Measurements from ENCODE around the gene OR4D1. TPM values are rescaled to one million over a fixed set of nuclear protein-coding genes. Genes with fewer than 3 reads are reported as not detected.

OR4D1 gene
- total RNA-seq, 6 experiments from 2014 or later, result not detected

DNA sequence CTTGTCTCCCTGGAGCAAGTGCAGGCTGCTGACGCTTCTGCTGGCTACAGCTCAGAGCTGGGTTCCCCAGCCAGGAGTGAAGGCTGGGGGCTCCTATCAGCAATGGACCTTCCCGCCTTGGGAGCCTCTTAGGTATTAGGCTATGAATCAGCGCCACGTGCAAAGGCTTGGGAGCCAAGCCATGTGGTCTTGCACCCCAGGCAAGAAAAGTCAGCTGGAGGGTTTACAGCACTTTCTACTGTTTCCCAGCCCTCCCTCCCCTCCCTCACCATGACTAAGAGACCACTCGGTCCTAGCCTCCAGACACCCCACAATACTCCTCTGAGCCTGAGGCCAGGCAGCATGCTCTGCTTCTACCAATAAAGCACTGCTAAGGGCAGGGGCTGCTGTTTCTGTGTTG is 56.6 kb downstream of the OR4D1 start:
- no peak overlapping the region for H3K4me3 Mint-ChIP-seq

DNA sequence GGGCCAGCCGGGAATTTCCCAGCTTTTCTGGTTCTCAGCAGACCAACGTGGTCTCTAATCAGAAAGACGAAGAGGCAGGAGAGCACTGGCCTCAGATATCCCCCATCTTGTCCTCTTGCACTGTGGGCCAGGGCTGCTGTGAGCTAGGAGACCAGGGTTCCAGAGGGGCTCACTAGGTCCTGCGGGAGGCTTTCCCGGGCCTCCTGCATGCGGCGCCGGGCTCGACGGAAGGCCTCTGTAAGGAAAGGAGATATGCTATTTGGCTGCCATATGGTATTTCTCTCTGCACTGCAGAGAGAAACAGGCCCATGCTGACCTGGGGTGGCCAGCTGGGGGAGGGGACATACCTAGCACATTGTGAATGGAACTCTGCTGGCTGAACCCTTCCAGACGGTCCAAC is 57.8 kb downstream of the OR4D1 start:
- Mint-ChIP-seq H3K36me3 (ENCODE audit: low read depth) (no peaks in the 10 kb centered on the region), H3K4me3 (no peak overlapping the region), H3K4me1 (ENCODE audit: low read depth) (no peaks in the 10 kb centered on the region), H3K9me3 (no peaks in the 10 kb centered on the region), H3K27me3 (ENCODE audit: insufficient read depth) (peaks cover 11% of the 10 kb centered on the region), H3K27ac (no peak overlapping the region)
- TF ChIP-seq, protein P1, sequence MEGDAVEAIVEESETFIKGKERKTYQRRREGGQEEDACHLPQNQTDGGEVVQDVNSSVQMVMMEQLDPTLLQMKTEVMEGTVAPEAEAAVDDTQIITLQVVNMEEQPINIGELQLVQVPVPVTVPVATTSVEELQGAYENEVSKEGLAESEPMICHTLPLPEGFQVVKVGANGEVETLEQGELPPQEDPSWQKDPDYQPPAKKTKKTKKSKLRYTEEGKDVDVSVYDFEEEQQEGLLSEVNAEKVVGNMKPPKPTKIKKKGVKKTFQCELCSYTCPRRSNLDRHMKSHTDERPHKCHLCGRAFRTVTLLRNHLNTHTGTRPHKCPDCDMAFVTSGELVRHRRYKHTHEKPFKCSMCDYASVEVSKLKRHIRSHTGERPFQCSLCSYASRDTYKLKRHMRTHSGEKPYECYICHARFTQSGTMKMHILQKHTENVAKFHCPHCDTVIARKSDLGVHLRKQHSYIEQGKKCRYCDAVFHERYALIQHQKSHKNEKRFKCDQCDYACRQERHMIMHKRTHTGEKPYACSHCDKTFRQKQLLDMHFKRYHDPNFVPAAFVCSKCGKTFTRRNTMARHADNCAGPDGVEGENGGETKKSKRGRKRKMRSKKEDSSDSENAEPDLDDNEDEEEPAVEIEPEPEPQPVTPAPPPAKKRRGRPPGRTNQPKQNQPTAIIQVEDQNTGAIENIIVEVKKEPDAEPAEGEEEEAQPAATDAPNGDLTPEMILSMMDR (IDR thresholded peaks at IDR 0.05), result no peak
- DNase-seq, result no peak

More for the DNA sequence above, 56.6 kb downstream of the OR4D1 start:
- Mint-ChIP-seq H3K4me1 (ENCODE audit: low read depth) (no peaks in the 10 kb centered on the region), H3K36me3 (ENCODE audit: low read depth) (no peaks in the 10 kb centered on the region), H3K9me3 (no peaks in the 10 kb centered on the region), H3K27me3 (ENCODE audit: insufficient read depth) (peaks cover 20% of the 10 kb centered on the region), H3K27ac (no peak overlapping the region)
- DNase-seq, result no peak
- TF ChIP-seq, protein P1 (IDR thresholded peaks at IDR 0.05), result no peak

DNA sequence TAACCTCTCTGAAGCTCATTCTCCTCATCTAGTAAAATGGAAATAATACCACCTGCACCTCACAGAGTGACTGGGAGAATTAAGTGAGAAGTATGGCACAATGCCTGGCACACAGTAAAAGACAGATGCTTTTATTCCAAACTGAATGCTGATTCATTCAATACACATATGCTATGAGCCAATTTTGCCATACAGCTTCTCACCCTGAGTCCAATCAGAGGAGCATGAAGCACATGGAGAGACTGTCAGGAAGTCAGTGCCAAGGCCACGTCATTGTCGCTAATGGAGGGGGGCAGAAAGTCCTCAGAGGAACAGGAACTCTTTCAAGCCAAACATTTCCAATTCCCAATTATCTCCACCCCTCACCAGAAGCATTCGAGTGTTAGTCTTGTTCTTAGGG is 59.3 kb downstream of the OR4D1 start:
- Mint-ChIP-seq H3K4me3 (no peak overlapping the region), H3K27me3 (ENCODE audit: insufficient read depth) (peaks cover 8% of the 10 kb centered on the region), H3K27ac (no peak overlapping the region), H3K4me1 (ENCODE audit: low read depth) (no peaks in the 10 kb centered on the region), H3K36me3 (ENCODE audit: low read depth) (no peaks in the 10 kb centered on the region), H3K9me3 (no peaks in the 10 kb centered on the region)
- TF ChIP-seq, protein P1 (IDR thresholded peaks at IDR 0.05), result no peak
- no peak for DNase-seq

DNA sequence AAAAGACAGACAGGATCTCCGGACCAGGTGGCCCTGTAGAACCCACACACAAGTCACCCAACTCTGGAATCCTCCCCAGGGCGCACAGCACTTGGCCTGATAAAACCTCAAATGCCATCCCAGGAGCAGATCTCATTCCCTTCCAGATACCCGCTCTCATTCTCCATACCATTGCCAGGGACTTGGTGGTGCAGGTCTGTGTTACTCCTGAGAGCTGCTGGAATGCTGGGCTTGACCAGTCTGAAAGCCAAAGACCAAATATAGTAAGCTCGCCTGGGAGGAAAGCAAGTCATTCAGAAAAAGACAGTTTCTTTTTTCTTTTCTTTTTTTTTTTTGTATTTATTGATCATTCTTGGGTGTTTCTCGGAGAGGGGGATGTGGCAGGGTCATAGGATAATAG is 60.2 kb downstream of the OR4D1 start:
- no peaks in the 10 kb centered on the region for H3K36me3 Mint-ChIP-seq (ENCODE audit: low read depth)
- H3K4me3 Mint-ChIP-seq, result no peak overlapping the region
- DNase-seq, result no peak
- TF ChIP-seq, protein P1 (IDR thresholded peaks at IDR 0.05), result no peak
- H3K27ac Mint-ChIP-seq, result no peak overlapping the region
- H3K9me3 Mint-ChIP-seq, result no peaks in the 10 kb centered on the region
- H3K4me1 Mint-ChIP-seq (ENCODE audit: low read depth), result no peaks in the 10 kb centered on the region
- H3K27me3 Mint-ChIP-seq (ENCODE audit: insufficient read depth), result peaks cover 3% of the 10 kb centered on the region

Other genes starting within 250 kb of the OR4D1 start
- 10 to 100 TPM; 34.0 to 41.0 (median 34.9) TPM for gene CUEDC1, start 193.0 kb upstream of the OR4D1 start, total RNA-seq (2021; fragmentation: NEBNext Ultra II Directional; extraction: Animal tissue kit (Norgen Biotek cat#: 25700))
- gene VEZF1, start 160.1 kb upstream of the OR4D1 start, total RNA-seq (2021; fragmentation: NEBNext Ultra II Directional; extraction: Animal tissue kit (Norgen Biotek cat#: 25700)), result 10 to 100 TPM; 41.7 to 56.5 (median 51.8) TPM
- gene SRSF1, start 141.1 kb upstream of the OR4D1 start, total RNA-seq (2021; fragmentation: NEBNext Ultra II Directional; extraction: Animal tissue kit (Norgen Biotek cat#: 25700)), result 100 to 1,000 TPM; 216 to 296 (median 271) TPM
- gene DYNLL2, start 65.0 kb upstream of the OR4D1 start, total RNA-seq (2021; fragmentation: NEBNext Ultra II Directional; extraction: Animal tissue kit (Norgen Biotek cat#: 25700)), result 10 to 100 TPM; 31.8 to 38.9 (median 35.5) TPM
- gene OR4D2, start 18.6 kb downstream of the OR4D1 start, total RNA-seq (2021; fragmentation: NEBNext Ultra II Directional; extraction: Animal tissue kit (Norgen Biotek cat#: 25700)), result not detected
- gene EPX, start 44.3 kb downstream of the OR4D1 start, total RNA-seq (2021; fragmentation: NEBNext Ultra II Directional; extraction: Animal tissue kit (Norgen Biotek cat#: 25700)), result not detected
- gene MKS1, start 70.9 kb downstream of the OR4D1 start, total RNA-seq (2021; fragmentation: NEBNext Ultra II Directional; extraction: Animal tissue kit (Norgen Biotek cat#: 25700)), result 10 to 100 TPM in 1 of 6 experiments, 1 to 10 TPM in 5; 8.3 to 10.4 (median 8.9) TPM
- gene LPO, start 90.2 kb downstream of the OR4D1 start, total RNA-seq (2021; fragmentation: NEBNext Ultra II Directional; extraction: Animal tissue kit (Norgen Biotek cat#: 25700)), result not detected
- gene MPO, start 132.6 kb downstream of the OR4D1 start, total RNA-seq (2021; fragmentation: NEBNext Ultra II Directional; extraction: Animal tissue kit (Norgen Biotek cat#: 25700)), result not detected
- 1 to 10 TPM in 4 of 6 experiments, under 1 TPM in 2; 0.50 to 1.8 (median 1.3) TPM for gene TSPOAP1, start 180.4 kb downstream of the OR4D1 start, total RNA-seq (2021; fragmentation: NEBNext Ultra II Directional; extraction: Animal tissue kit (Norgen Biotek cat#: 25700))
- gene SUPT4H1, start 203.8 kb downstream of the OR4D1 start, total RNA-seq (2021; fragmentation: NEBNext Ultra II Directional; extraction: Animal tissue kit (Norgen Biotek cat#: 25700)), result 100 to 1,000 TPM in 4 of 6 experiments, 10 to 100 TPM in 2; 95.6 to 110 (median 105) TPM